Neural progenitor cell (in vitro differentiated cells): ENCODE data around the gene WWOX.

Experiments
- EZH2phosphoT487 ChIP-seq: fragments of 200-600 bp; sonication (generic); IDR thresholded peaks from 2 replicates; pipeline ENCODE4 v1.6.1; 2017; ENCODE audit warnings: antibody characterized with exemption
- TF ChIP-seq, protein P1 (sequence below): fragments of 200-600 bp; sonication (generic); IDR thresholded peaks from 2 replicates; pipeline ENCODE4 v1.5.1; 2017; ENCODE audit warnings: antibody characterized with exemption, mild to moderate bottlenecking

DNA sequence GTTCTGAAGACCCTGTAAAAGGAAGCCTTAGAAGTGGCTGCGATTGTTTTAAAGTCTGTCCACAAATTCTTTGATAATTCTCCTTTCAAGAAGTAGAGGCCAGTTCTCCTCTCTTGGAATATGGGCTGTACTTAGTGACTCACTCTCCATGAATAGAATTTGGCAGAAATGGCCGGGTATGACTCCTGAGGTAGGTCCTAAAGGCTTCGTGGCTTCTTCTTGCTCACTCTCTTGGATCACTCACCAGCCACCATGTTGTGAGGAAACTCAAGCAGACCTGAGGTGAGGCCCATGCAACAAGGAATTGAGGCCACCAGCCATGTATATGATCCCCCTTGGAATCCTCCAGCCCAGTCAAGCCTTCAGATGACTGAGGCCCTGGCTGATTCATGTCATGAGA, 75.8 kb downstream of the WWOX start:
- TF ChIP-seq, protein P1, sequence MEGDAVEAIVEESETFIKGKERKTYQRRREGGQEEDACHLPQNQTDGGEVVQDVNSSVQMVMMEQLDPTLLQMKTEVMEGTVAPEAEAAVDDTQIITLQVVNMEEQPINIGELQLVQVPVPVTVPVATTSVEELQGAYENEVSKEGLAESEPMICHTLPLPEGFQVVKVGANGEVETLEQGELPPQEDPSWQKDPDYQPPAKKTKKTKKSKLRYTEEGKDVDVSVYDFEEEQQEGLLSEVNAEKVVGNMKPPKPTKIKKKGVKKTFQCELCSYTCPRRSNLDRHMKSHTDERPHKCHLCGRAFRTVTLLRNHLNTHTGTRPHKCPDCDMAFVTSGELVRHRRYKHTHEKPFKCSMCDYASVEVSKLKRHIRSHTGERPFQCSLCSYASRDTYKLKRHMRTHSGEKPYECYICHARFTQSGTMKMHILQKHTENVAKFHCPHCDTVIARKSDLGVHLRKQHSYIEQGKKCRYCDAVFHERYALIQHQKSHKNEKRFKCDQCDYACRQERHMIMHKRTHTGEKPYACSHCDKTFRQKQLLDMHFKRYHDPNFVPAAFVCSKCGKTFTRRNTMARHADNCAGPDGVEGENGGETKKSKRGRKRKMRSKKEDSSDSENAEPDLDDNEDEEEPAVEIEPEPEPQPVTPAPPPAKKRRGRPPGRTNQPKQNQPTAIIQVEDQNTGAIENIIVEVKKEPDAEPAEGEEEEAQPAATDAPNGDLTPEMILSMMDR, result no peak
- no peak for TF ChIP-seq EZH2phosphoT487
